Adrenal gland (tissue), 5 donors: ENCODE results near the gene NCKAP5.

Source experiments
- POLR2A ChIP-seq, 2 donors: fragments of 450-650 bp; IDR thresholded peaks; one replicate each; pipeline ENCODE4 v1.6.1; 2017; ENCODE audit warnings: antibody characterized with exemption in 2 of 2, mild to moderate bottlenecking in 2 of 2, moderate library complexity in 1 of 2
- TF ChIP-seq, protein P1 (sequence below), 6 experiments: fragments of 450-650 bp in 4 of 6; fragments of 200-600 bp in 2 of 6; sonication (generic) in 1 of 6; IDR thresholded peaks; 1 replicate in 5 of 6; 2 replicates in 1 of 6; pipeline versions ENCODE4 v1.5.1 to v1.8.0; 2016 to 2021; ENCODE audit warnings: antibody characterized with exemption in 6 of 6, mild to moderate bottlenecking in 2 of 6, moderate library complexity in 1 of 6
- donor health status: DM: no; HTN: no; CAD: no.

GRCh38 chr2:133142087-133142486 is 426.2 kb downstream of the NCKAP5 start:
- TF ChIP-seq, protein P1, sequence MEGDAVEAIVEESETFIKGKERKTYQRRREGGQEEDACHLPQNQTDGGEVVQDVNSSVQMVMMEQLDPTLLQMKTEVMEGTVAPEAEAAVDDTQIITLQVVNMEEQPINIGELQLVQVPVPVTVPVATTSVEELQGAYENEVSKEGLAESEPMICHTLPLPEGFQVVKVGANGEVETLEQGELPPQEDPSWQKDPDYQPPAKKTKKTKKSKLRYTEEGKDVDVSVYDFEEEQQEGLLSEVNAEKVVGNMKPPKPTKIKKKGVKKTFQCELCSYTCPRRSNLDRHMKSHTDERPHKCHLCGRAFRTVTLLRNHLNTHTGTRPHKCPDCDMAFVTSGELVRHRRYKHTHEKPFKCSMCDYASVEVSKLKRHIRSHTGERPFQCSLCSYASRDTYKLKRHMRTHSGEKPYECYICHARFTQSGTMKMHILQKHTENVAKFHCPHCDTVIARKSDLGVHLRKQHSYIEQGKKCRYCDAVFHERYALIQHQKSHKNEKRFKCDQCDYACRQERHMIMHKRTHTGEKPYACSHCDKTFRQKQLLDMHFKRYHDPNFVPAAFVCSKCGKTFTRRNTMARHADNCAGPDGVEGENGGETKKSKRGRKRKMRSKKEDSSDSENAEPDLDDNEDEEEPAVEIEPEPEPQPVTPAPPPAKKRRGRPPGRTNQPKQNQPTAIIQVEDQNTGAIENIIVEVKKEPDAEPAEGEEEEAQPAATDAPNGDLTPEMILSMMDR (IDR thresholded peaks at IDR 0.05), result no peak
- no peak for TF ChIP-seq POLR2A (IDR thresholded peaks at IDR 0.05)
